Activated CD8-positive, alpha-beta T cell treated with anti-CD3 and anti-CD28 coated beads, Interleukin-2, amount 10 ng/mL, durations not matched to agents 7 days and 5 days (primary cell): ENCODE measurements around the gene MTHFD1L. TPM values are rescaled to one million over a fixed set of nuclear protein-coding genes. Genes with fewer than 3 reads are reported as not detected.
"Not testable (repeated sequence)": the region's sequence is repeated elsewhere in the genome, so short reads cannot be mapped to it uniquely, and the experiment has no call there.

Source experiments
- ATAC-seq: fragments of 150-1000 bp; cut with Tn5 transposase; one replicate; pipeline ENCODE4 v1.10.0; 2021; ENCODE audit warnings: moderate library complexity
- CTCF ChIA-PET: fragments of 350-600 bp; sonication (Branson Sonifier 250); formaldehyde crosslinking; loops from one replicate; lab custom pipeline; 2021; ENCODE audit warnings: antibody characterized with exemption; lab: Charles Lee
- POLR2A ChIA-PET: fragments of 350-600 bp; sonication (Branson Sonifier 250); formaldehyde crosslinking; loops from one replicate; lab custom pipeline; 2021; ENCODE audit warnings: antibody characterized with exemption; lab: Charles Lee
- DNase-seq: peaks from one replicate; pipeline ENCODE4 v3.0.0-alpha.2; 2020
- H3K27ac Mint-ChIP-seq: one replicate; pipeline ENCODE4 v1.8.0; 2021; ENCODE audit warnings: mild to moderate bottlenecking, mixed read lengths
- H3K27me3 Mint-ChIP-seq: one replicate; pipeline ENCODE4 v1.8.0; 2021; ENCODE audit warnings: low read depth, mixed read lengths
- H3K36me3 Mint-ChIP-seq: one replicate; pipeline ENCODE4 v1.8.0; 2021; ENCODE audit warnings: low read depth, mixed read lengths
- H3K4me1 Mint-ChIP-seq: one replicate; pipeline ENCODE4 v1.8.0; 2021; ENCODE audit warnings: low read depth, mixed read lengths
- H3K4me3 Mint-ChIP-seq: one replicate; pipeline ENCODE4 v1.8.0; 2021; ENCODE audit warnings: mild to moderate bottlenecking, mixed read lengths
- H3K9me3 Mint-ChIP-seq: one replicate; pipeline ENCODE4 v1.8.0; 2022; ENCODE audit warnings: mixed read lengths; ENCODE audit not compliant: insufficient read depth
- total RNA-seq, 2 experiments: library from RNA; stranded (reverse); gene quantifications; one replicate each; pipeline ENCODE4 v1.2.3, GENCODE V29; 2021

Gene MTHFD1L
- total RNA-seq, 2 experiments from 2014 or later: 59.7 to 62.3 TPM

DNA sequence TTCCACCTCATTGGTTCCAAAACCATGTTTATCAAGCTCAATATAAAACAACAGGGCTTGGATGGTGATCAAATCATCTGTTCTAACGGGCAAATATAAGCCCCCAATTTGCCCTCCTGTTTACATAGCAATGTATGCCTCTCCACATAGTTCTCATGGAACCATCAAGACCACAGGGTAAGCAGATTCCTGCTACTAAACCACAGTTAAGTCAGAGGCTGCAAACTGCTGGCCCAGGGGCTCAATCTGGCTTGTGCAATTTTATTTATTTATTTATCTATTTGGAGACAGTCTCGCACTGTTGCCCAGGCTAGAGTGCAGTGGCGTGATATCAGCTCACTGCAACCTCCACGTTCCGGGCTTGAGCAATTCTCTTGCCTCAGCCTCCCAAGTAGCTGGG is 18.9 kb upstream of the MTHFD1L start:
- ChIA-PET CTCF (no interaction called here), POLR2A (no interaction called here)
- DNase-seq (no peak), ATAC-seq (no peak)
- Mint-ChIP-seq H3K4me1 (no peaks in the 10 kb centered on the region), H3K4me3 (no peak overlapping the region), H3K36me3 (no peaks in the 10 kb centered on the region), H3K9me3 (no peaks in the 10 kb centered on the region), H3K27ac (no peak overlapping the region), H3K27me3 (peaks cover 6% of the 10 kb centered on the region)

DNA sequence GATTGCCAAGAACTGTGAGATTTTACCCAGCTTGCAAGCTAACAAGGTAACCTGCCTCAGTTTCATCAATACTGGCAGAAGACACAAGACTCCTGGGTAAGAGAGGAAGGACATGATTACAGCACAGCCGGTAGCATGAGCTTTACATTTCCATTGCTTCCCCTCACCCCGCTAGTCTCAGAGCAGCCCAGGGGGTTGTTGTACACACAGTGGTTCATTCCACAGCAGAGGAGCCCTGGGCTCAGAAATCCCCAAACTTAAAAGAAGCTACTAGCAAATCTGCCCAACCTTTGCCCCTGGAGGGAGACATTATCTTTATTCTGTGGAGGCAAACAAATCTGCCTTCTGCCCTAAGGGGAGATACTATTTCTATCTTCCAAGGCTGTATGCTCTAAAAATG is 17.1 kb upstream of the MTHFD1L start:
- Mint-ChIP-seq H3K4me1 (no peaks in the 10 kb centered on the region), H3K36me3 (no peaks in the 10 kb centered on the region), H3K27me3 (peaks cover 3% of the 10 kb centered on the region), H3K9me3 (no peaks in the 10 kb centered on the region), H3K4me3 (no peak overlapping the region), H3K27ac (no peak overlapping the region)
- POLR2A ChIA-PET: no interaction called here
- ATAC-seq (no peak), DNase-seq (no peak)
- CTCF ChIA-PET: interaction anchor here (1.3 kb wide), 1 partner anchor 31 kb away, joined by 6 read pairs; no protein-coding TSS in a partner anchor

DNA sequence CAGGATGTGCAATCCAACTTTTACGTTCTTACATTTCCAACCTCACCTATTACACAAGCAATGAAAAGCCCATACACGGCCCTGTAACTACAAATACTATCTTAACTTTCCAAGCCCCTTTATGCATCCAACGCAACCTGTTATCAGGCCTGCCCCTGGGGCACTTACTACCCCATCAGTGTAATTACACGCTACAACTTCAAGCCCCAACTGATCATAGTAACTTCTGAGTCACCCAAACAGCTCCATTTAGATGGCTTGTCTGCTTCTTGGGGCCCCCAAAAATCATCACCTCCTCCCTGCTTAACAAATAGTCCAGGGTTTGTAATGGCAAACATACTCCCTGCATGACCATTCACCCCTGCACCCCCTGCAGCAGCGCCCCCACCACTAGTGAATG is 11.1 kb upstream of the MTHFD1L start:
- DNase-seq, ATAC-seq, CTCF ChIA-PET, H3K27me3 Mint-ChIP-seq, H3K9me3 Mint-ChIP-seq, H3K4me3 Mint-ChIP-seq, H3K36me3 Mint-ChIP-seq, H3K27ac Mint-ChIP-seq, POLR2A ChIA-PET: not testable (repeated sequence)
- peaks cover 11% of the 10 kb centered on the region for H3K4me1 Mint-ChIP-seq

DNA sequence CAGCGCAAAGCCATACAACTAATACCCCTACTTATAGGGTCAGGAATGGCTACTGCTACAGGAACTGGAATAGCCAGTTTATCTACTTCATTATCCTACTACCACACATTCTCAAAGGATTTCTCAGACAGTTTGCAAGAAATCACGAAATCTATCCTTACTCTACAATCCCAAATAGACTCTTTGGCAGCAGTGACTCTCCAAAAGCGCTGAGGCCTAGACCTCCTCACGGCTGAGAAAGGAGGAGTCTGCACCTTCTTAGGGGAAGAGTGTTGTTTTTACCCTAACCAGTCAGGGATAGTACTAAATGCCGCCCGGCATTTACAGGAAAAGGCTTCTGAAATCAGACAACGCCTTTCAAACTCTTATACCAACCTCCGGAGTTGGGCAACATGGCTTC is 10.3 kb upstream of the MTHFD1L start:
- H3K27ac Mint-ChIP-seq, ATAC-seq, DNase-seq, POLR2A ChIA-PET, H3K36me3 Mint-ChIP-seq, H3K9me3 Mint-ChIP-seq, H3K27me3 Mint-ChIP-seq, H3K4me3 Mint-ChIP-seq: not testable (repeated sequence)
- peaks cover 11% of the 10 kb centered on the region for H3K4me1 Mint-ChIP-seq
- CTCF ChIA-PET: interaction anchor here (1.3 kb wide), 1 partner anchor 37 kb away, joined by 3 read pairs; no protein-coding TSS in a partner anchor

DNA sequence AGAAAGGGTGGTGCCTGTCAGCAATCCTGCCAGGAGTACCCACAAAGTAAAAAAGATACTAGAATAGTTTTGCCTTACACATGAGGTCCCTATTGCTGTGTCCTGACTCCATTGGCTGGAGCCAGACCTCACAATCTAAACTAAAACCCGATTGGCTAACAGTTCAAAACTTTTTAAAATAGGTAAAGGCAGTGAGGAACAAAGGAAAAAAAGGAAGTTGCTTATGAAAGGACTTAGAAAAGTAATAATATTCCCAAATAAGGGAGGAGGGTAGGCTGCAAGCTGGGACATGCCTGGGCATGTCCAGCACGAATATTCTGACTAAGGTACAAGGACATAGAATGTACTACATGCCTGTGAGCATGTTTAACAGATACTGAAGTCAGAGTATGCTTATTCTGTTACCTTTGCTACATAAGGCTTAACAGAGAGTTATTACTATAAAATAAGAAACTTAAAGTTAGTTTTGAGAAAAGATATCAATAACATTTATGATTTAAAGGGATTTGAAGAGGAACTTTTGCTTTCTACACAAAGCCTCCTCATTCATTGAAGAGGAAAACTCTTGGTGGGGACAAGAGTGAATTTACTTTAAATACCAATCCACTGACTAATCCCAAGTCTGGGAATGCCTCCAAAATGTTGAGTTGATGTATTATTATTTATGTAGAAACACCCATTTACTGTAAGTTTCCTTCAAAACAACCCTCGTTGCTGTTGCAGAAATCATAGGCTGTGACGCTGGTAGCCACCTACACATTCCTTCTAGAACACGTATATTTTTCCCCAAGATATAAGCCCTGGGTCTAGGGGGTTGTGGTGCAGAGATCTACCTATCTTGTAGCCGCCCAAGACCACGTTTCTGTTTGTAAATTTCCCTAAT is 8.2 kb upstream of the MTHFD1L start:
- DNase-seq (no peak), ATAC-seq (no peak)
- peaks cover 20% of the 10 kb centered on the region for H3K4me1 Mint-ChIP-seq
- no peaks in the 10 kb centered on the region for H3K36me3 Mint-ChIP-seq
- H3K27ac Mint-ChIP-seq: no peak overlapping the region
- ChIA-PET CTCF (interaction anchor here (1.6 kb wide), 1 partner anchor 9 kb away, joined by 4 read pairs; the partner anchor contains the start of gene MTHFD1L), POLR2A (no interaction called here)
- H3K27me3 Mint-ChIP-seq: peaks cover 17% of the 10 kb centered on the region
- H3K4me3 Mint-ChIP-seq: no peak overlapping the region
- H3K9me3 Mint-ChIP-seq: no peaks in the 10 kb centered on the region

DNA sequence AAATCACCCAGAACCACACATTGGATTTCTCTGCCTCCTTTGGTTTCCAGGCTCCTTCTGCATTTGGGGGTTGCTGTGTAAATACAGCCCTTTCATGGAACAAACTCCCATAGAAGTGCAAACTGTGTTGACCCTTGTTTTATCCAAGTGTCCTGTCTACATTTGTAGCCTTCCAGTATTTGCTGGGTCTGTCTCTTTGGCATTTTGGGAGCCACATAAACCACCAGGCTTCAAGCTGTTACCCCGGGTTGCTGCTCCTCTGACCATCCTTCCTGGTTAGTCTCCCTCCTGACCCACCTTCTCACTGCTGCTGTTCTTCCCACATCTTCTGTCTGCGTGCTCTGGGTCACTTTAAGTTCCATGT is 7.6 kb upstream of the MTHFD1L start:
- H3K9me3 Mint-ChIP-seq: no peaks in the 10 kb centered on the region
- peaks cover 26% of the 10 kb centered on the region for H3K4me1 Mint-ChIP-seq
- ATAC-seq: no peak
- no peak overlapping the region for H3K27ac Mint-ChIP-seq
- POLR2A ChIA-PET: no interaction called here
- no peak overlapping the region for H3K4me3 Mint-ChIP-seq
- CTCF ChIA-PET: interaction anchor here (1.6 kb wide), 1 partner anchor 8 kb away, joined by 4 read pairs; the partner anchor contains the start of gene MTHFD1L
- H3K27me3 Mint-ChIP-seq: peaks cover 23% of the 10 kb centered on the region
- no peaks in the 10 kb centered on the region for H3K36me3 Mint-ChIP-seq
- DNase-seq: no peak

DNA sequence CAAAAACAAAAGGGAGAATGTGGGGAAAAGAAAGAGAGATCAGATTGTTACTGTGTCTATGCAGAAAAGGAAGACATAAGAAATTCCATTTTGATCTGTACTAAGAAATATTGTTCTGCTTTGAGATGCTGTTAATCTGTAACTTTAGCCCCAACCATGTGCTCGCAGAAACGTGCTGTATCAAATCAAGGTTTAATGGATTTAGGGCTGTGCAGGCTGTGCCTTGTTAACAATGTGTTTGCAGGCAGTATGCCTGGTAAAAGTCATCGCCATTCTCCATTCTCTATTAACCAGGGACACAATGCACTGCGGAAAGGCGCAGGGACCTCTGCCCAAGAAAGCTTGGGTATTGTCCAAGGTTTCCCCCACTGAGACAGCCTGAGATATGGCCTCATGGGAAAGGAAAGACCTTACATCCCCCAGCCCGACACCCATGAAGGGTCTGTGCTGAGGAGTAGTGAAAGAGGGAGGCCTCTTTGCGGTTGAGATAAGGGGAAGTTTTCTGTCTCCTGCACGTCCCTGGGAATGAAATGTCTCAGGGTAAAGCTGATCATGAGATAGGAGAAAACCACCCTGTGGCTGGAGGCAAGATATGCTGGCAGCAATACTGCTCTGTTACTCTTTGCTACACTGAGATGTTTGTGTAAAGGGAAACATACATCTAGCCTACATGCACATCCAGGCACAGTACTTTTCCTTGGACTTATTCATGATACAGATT is 3.9 kb upstream of the MTHFD1L start:
- H3K36me3 Mint-ChIP-seq, H3K27ac Mint-ChIP-seq, H3K4me3 Mint-ChIP-seq, ATAC-seq, H3K9me3 Mint-ChIP-seq, POLR2A ChIA-PET, DNase-seq: not testable (repeated sequence)
- H3K4me1 Mint-ChIP-seq: peaks cover 24% of the 10 kb centered on the region
- peaks cover 21% of the 10 kb centered on the region for H3K27me3 Mint-ChIP-seq
- CTCF ChIA-PET: interaction anchor here (0.9 kb wide), 1 partner anchor 44 kb away, joined by 4 read pairs; no protein-coding TSS in a partner anchor

DNA sequence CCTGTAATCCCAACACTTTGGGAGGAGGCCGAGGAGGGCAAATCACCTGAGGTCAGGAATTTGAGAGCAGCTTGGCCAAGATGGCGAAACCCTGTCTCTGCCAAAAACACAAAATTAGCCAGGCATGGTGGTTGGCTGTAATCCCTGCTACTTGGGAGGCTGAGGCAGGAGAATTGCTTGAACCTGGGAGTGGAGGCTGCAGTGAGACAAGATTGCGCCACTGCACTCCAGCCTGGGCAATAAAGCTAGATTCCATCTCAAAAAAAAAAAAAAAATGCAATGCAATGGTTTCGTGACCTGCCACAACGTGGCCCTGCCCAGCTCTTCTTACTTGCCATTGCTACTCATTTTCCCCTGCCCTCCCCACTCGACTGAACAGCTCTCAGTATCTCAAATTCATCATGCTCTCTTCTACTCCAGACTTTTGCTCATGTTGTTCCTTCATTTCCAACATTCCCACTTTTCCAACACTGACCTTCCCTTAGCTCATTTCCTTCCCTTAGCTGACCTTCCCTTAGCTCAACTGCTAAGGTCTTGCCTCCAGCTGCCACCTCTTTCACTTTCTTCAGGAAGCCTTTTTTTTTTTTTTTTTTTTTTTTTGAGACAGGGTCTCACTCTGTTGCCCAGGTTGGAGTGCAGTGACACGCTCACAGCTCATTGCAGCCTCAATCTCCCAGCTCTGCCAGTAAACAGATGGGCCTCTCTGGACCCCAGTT is 2.1 kb upstream of the MTHFD1L start:
- ATAC-seq (no peak), DNase-seq (no peak)
- H3K27ac Mint-ChIP-seq: no peak overlapping the region
- H3K36me3 Mint-ChIP-seq: peaks cover 10% of the 10 kb centered on the region
- H3K9me3 Mint-ChIP-seq: no peaks in the 10 kb centered on the region
- peaks cover 21% of the 10 kb centered on the region for H3K27me3 Mint-ChIP-seq
- H3K4me1 Mint-ChIP-seq: peaks cover 29% of the 10 kb centered on the region
- ChIA-PET CTCF (interaction anchor here (0.6 to 0.7 kb wide), 2 partner anchors 30 to 47 kb away, joined by 3 read pairs; no protein-coding TSS in a partner anchor), POLR2A (no interaction called here)
- H3K4me3 Mint-ChIP-seq: no peak overlapping the region

DNA sequence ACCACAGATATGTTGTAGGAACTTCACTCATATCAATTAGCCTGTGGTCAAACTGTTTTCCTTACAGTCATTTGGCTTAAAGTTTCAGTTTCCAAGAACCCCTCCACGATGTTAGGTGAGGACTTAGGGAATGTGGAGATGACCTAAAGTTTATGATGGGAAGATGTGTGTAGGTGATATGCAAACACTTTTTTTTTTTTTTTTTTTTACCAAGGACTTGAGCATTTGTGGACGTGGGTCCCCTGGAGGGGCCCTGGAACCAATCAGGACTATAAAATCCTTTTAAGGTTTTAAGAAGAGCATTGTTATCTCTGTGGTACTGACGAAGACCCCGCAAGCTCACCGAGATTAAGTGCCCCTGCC is 478 bp upstream of the MTHFD1L start:
- no peaks in the 10 kb centered on the region for H3K9me3 Mint-ChIP-seq
- peak overlapping the region; percentile 87 for H3K27ac Mint-ChIP-seq
- H3K4me3 Mint-ChIP-seq: peak overlapping the region; percentile 91
- peaks cover 14% of the 10 kb centered on the region for H3K36me3 Mint-ChIP-seq
- H3K4me1 Mint-ChIP-seq: peaks cover 35% of the 10 kb centered on the region
- ATAC-seq: no peak
- peaks cover 19% of the 10 kb centered on the region for H3K27me3 Mint-ChIP-seq
- ChIA-PET CTCF (interaction anchor here (0.7 to 2.3 kb wide), 9 partner anchors 10 to 470 kb away, joined by 3 to 5 read pairs (median 5); no protein-coding TSS in a partner anchor), POLR2A (no interaction called here)
- no peak for DNase-seq

DNA sequence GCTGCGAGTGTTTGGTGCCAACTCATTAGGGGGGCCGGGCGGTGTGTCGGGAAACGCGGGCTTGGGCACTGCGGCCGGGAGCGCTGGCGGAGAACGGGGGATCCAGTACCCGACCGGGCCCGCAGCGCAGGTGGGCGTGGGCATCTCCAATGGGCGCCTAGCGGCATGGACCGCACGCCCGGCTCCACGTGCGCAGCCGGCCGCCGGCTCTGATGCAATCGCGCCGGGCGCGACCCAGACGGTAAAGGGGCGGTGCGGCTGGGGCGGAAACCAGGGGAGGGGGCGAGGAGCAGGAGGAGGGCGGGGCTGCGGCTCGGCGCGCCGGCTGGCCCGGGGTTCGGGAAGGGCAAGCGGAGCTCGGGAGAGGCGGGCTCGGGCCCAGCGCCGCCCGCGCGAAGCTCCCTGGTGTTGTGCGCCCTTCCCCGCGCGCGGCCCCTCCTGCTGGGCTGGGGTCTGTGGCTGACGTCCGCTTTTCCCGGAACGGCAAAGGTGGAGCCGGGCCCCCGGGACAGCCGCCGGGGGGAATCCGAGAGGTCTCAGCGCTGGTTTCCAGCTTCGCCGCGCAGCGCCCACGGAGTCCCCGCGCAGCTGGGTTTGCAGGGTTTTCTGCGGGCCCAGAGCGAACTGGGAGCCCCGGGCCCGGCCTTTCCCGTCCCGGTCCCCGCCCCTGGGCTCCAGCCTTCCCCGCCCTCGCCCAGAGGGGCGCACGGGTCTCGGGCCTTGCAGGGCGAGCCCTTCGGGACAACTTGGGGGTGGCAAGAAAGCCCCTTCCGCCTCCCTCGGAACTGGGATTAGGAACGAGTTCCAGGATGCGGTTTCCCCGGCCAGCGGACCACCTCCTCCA is 867 bp downstream of the MTHFD1L start:
- Mint-ChIP-seq H3K9me3 (no peaks in the 10 kb centered on the region), H3K4me3 (peak overlapping the region; percentile 91), H3K27me3 (peaks cover 14% of the 10 kb centered on the region), H3K27ac (peak overlapping the region; percentile 94), H3K4me1 (peaks cover 38% of the 10 kb centered on the region), H3K36me3 (peaks cover 14% of the 10 kb centered on the region)
- CTCF ChIA-PET: interaction anchor here (1.3 to 2.3 kb wide), 3 partner anchors 9 to 51 kb away, joined by 4 to 5 read pairs (median 5); no protein-coding TSS in a partner anchor
- POLR2A ChIA-PET: interaction anchor here (0.6 kb wide), 1 partner anchor 458 kb away, joined by 3 read pairs; no protein-coding TSS in a partner anchor
- ATAC-seq (peak; percentile 84), DNase-seq (peak; percentile 86)
